Activated naive CD4-positive, alpha-beta T cell treated with anti-CD3 and anti-CD28 coated beads, Interleukin-2, amount 50 U/mL, for 72 hours (primary cell): ENCODE data around the gene IDNK. TPM values are rescaled to one million over a fixed set of nuclear protein-coding genes. Genes with fewer than 3 reads are reported as not detected.

ENCODE experiments used
- ATAC-seq, 2 donors: fragments of 150-1000 bp; cut with Tn5 transposase; 2 replicates each; pipeline ENCODE4 v1.10.0; 2021; ENCODE audit warnings: mild to moderate bottlenecking in 2 of 2, moderate library complexity in 2 of 2
- DNase-seq, 2 donors: peaks; one replicate each; pipeline ENCODE4 v3.0.0; 2021 to 2022; ENCODE audit warnings: low spot score in 2 of 2
- H3K27ac Mint-ChIP-seq, 2 donors: one replicate each; pipeline ENCODE4 v1.8.0; 2022; ENCODE audit warnings: mild to moderate bottlenecking in 2 of 2, mixed read lengths in 2 of 2
- H3K36me3 Mint-ChIP-seq, 2 donors: one replicate each; pipeline ENCODE4 v1.8.0; 2022; ENCODE audit warnings: mixed read lengths in 2 of 2
- H3K9me3 Mint-ChIP-seq, 2 donors: one replicate each; pipeline ENCODE4 v1.8.0; 2022; ENCODE audit warnings: mixed read lengths in 2 of 2
- total RNA-seq, 2 donors: library from RNA; stranded (reverse); gene quantifications; one replicate each; pipeline ENCODE4 v1.2.3, GENCODE V29; 2022

IDNK gene
- total RNA-seq, 2 donors from 2014 or later = 0.89 to 4.7 TPM

DNA sequence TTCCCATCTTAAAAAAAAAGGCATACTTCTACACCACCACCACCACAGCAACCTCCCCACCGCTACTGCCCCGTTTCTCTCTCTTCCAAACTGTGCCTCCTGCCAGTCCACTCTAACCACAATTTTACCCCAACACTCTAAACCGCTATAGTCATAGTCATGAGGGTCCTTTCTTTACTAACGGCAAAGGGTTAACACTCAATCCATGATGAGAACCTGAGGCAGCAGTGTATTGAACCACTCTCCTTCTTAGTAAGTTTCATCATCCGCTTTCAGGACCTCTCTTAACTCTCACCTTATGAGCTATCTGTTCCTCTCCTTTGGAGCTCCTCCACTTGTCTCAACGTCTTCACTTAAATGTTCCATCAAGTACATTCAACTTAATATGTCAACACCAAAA, 34.0 kb downstream of the IDNK start:
- DNase-seq = no peak
- no peak overlapping the region for H3K27ac Mint-ChIP-seq
- peak in 1 of 2 donors; percentile 64 for ATAC-seq

DNA sequence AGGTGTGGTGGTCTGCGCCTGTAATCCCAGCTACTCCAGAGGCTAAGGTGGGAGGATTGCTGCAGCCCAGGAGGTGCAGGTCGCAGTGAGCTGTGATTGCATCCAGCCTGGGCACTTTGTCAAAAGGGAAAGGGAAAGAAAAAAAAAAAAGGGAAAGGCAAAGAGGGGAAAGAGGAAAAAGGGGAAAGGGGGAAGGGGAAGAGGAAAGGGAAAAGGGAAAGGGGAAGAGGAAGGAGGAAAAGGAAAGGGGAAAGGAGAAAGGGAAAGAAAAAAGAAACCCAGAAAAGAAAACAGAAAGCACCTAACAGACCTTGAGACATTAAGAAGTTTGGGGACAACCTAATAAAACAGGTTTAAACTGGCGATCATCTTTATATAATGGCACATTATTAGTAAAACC, 40.0 kb downstream of the IDNK start:
- Mint-ChIP-seq H3K36me3 (peaks cover 13 to 15% of the 10 kb centered on the region in 2 donors), H3K27ac (peak overlapping the region in 1 of 2 donors; percentile 29), H3K9me3 (no peaks in the 10 kb centered on the region)
- ATAC-seq = no peak
- no peak for DNase-seq

More for the DNA sequence above, 34.0 kb downstream of the IDNK start:
- no peaks in the 10 kb centered on the region for H3K9me3 Mint-ChIP-seq
- H3K36me3 Mint-ChIP-seq = peaks cover 8 to 30% of the 10 kb centered on the region in 2 donors

DNA sequence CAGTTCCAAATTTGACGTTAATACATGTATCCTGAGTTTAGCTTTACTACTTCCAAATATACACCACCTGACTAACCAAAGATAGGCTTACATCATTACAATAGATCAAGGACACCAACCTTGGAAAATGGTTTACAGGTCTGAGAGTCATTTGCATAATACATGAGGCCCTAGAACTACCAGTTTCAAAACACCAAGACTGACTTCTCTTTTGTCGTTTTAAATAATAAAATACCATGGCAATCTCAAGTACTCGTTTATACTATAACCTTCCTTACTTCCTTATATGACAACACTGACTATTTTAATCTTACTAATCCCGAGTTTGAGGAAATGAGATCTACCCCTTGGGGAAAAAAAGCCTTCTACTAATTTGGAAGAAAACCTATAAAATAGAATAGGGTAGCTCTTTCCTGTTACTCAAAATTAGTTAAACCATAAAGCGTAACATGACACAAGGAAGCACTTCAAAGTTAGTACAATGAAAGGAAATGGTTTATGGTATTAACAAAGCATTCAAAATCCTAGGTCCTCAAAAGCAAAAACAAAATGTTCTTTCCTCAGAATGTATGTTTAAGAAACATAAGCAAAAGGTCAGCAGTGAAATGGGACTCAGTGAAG, 42.7 kb downstream of the IDNK start:
- no peaks in the 10 kb centered on the region for H3K9me3 Mint-ChIP-seq
- peak overlapping the region; percentile 42 to 88 for H3K27ac Mint-ChIP-seq
- H3K36me3 Mint-ChIP-seq = peaks cover 13 to 15% of the 10 kb centered on the region in 2 donors
- no peak for DNase-seq
- no peak for ATAC-seq

DNA sequence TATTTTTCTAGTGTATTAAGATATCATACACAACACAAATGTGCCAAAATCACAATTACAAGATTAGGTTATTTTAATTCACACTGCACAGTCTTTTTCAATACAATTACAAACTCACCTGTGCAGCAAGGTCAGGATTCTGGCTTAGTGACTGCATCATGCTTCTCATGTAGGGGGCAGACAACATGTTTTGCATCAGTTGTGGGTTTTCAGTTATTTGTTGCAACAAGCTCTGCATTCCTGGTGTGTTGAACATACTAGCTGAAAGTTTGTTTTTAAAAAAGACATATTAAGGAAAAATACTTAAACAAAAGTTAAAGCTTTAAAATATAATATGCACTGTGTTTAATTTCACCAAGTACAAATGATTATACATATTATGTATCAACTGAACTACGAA, 46.1 kb downstream of the IDNK start:
- ATAC-seq = no peak
- Mint-ChIP-seq H3K27ac (no peak overlapping the region), H3K9me3 (no peaks in the 10 kb centered on the region), H3K36me3 (peaks cover 17 to 22% of the 10 kb centered on the region in 2 donors)
- DNase-seq = no peak

DNA sequence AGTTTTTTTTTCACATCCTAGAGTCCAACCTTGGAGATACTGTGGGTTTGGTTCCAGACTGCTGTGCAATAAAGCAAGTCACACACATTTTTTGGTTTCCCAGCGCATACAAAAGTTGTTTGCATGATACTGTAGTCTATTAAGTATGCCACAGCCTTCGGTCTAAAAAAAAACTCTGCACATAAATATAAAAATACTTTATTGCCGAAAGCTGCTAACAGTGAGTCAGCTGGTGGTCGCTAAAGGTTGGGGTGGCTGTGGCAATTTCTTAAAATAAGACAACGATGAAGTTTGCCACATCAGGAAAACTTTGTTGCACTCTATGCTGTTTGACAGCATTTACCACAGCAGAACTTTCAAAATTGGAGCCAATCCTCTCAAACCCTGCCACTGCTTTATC, 47.4 kb downstream of the IDNK start:
- no peak for ATAC-seq
- DNase-seq = no peak
- Mint-ChIP-seq H3K9me3 (no peaks in the 10 kb centered on the region), H3K27ac (no peak overlapping the region), H3K36me3 (peaks cover 16 to 19% of the 10 kb centered on the region in 2 donors)

DNA sequence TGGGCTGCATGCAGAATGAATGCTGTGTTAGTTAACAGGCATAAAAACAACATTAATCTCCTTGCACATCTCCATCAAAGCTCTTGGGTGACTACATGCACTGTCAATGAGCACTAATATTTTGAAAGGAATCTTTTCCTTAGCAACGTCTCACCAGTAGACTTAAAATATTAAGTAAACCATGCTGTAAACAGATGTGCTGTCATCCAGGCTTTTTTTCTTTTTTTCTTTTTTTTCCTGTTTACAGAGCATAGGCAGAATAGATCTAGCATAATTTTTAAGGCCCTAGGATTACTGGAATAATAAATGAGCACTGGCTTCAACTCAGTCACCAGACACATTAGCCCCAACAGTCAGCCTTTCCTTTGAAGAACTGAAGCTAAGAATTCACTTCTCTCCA, 48.5 kb downstream of the IDNK start:
- Mint-ChIP-seq H3K9me3 (no peaks in the 10 kb centered on the region), H3K36me3 (peaks cover 6 to 10% of the 10 kb centered on the region in 2 donors), H3K27ac (peak overlapping the region; percentile 35 to 72)
- no peak for DNase-seq
- no peak for ATAC-seq

DNA sequence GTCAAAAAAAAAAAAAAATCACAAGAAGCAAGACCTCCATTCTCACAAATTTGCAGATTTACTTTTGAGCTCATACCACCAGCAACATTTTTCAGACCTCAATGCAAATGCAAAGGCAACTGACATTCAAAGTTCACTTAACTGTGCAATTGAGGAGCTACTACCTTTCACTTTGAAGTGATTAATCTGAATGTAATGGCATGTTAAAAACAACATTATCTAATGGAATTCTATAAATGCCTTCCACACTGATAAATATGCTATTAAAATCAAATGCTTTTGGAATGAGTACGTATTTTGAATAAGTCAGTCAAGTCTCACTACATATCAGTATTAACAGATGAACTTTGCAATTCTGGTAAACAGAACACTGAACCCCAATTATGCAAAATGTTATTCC, 52.5 kb downstream of the IDNK start:
- ATAC-seq (no peak), DNase-seq (no peak)
- H3K9me3 Mint-ChIP-seq = no peaks in the 10 kb centered on the region
- no peak overlapping the region for H3K27ac Mint-ChIP-seq
- H3K36me3 Mint-ChIP-seq = peaks cover 6 to 23% of the 10 kb centered on the region in 2 donors

DNA sequence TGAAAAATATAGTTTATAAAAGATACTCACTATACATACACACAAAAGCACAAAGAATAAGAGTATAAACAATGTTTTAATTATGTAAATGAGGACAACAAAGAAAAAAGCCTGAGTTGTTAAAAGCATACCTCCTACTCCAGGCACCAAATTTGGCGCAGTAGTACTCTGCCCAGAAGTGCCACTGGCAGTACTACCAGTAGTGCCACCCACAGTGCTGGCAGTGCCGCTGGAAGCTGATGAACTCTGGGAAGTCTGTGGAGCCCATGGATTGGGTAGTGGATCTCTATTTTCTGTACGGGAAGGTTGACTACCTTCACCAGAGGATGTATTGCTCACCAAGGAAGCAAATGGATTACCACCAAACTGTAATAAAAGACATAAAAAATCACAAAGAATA, 54.7 kb downstream of the IDNK start:
- H3K9me3 Mint-ChIP-seq = no peaks in the 10 kb centered on the region
- H3K27ac Mint-ChIP-seq = no peak overlapping the region
- DNase-seq (no peak), ATAC-seq (no peak)
- H3K36me3 Mint-ChIP-seq = peaks cover 15 to 16% of the 10 kb centered on the region in 2 donors

DNA sequence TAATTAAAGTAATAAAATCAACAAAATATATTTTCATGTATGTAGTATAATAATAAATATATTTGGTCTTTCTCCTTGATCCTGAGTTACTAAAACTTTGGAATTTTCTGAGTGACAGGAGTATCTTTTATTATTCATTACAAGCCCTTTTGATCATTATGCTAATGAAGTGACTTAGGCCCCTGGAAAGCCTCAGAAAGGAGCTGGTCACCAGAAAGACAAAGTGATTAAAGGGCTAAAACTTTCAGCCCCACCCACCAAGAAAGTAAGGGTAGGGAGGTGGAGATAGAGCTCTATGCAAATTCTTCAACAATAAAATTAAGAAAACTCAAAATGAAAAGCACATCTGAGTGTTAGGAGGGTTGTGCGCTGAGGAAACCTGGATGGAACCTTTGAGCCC, 57.3 kb downstream of the IDNK start:
- ATAC-seq = no peak
- H3K27ac Mint-ChIP-seq = no peak overlapping the region
- peaks cover 9 to 16% of the 10 kb centered on the region in 2 donors for H3K36me3 Mint-ChIP-seq

DNA sequence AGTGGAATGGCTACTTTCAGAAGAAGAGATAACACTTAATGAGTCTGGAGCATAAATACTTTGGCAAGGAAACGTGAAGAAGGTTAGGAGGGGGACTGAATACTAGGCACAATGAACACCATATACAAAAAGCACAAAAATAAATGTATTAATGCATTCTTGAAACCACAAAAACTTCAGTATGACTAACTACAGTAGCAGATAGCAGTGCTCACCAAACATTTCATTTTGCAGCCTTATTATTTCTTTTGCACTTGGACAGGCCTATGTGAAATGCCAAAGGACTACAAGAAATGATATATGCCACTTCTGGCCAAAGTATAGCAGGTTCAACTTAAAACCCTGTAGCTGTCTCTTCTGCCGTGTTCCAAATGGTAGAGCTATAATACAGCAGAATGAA, 58.5 kb downstream of the IDNK start:
- Mint-ChIP-seq H3K27ac (peak overlapping the region in 1 of 2 donors; percentile 79), H3K36me3 (peaks cover 9 to 15% of the 10 kb centered on the region in 2 donors), H3K9me3 (no peaks in the 10 kb centered on the region)
- DNase-seq (no peak), ATAC-seq (peak in 1 of 2 donors; percentile 29)

More for the DNA sequence above, 57.3 kb downstream of the IDNK start:
- no peaks in the 10 kb centered on the region for H3K9me3 Mint-ChIP-seq
- no peak for DNase-seq

DNA sequence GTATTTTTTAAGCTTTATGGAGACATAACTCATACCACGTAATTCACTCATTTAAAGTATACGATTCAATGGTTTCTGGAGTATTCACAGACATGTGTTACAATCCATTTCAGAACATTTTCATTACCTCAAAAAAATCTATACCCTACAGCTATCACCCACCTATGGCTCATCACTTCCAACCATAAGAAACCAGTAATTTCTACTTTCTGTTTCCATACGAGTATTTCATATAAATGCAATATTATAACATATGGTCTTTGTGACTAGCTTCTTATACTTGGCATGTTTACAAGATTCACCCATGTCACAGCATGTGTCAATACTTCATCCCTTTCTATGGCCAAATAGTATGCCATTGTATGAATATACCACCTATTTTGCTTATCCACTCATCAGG, 66.0 kb downstream of the IDNK start:
- Mint-ChIP-seq H3K9me3 (no peaks in the 10 kb centered on the region), H3K27ac (peak overlapping the region; percentile 51 to 55), H3K36me3 (peaks cover 0 to 7% of the 10 kb centered on the region in 2 donors)
- no peak for DNase-seq
- ATAC-seq = peak; percentile 85 to 91

DNA sequence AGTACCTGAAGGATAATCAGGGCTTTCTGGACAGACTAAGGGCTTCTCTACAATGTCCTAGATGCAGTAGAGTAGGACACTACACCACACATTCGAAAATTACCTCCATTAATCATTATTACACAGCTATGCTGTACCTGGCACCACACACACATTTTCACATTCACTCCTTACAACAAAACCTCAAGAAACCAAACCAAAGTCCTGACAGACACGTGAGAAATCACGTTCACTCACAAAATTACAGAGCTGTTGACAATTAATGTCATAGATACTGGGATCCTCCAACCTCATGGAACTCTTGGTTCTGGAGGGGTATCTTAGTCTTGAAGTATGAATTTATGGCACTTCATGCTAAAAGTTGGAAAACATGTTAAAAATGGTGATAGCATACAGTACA, 68.5 kb downstream of the IDNK start:
- Mint-ChIP-seq H3K27ac (no peak overlapping the region), H3K9me3 (no peaks in the 10 kb centered on the region), H3K36me3 (peaks cover 0 to 14% of the 10 kb centered on the region in 2 donors)
- DNase-seq = no peak
- ATAC-seq = no peak

Other genes with a start within 250 kb of the IDNK start
- under 1 TPM; 0.25 to 0.64 TPM for gene FRMD3, start 84.7 kb upstream of the IDNK start, total RNA-seq
- 100 to 1,000 TPM in 1 of 2 donors, 10 to 100 TPM in 1; 96.8 to 118 TPM for gene UBQLN1, start 84.8 kb downstream of the IDNK start, total RNA-seq
- 1 to 10 TPM; 4.3 to 7.7 TPM for gene GKAP1, start 194.6 kb downstream of the IDNK start, total RNA-seq